K562 (cell line): ENCODE data around the gene CMPK1. TPM values are rescaled to one million over a fixed set of nuclear protein-coding genes. Genes with fewer than 3 reads are reported as not detected.

ENCODE experiments used
- C11orf30 ChIP-seq: fragments of 450-650 bp; IDR thresholded peaks from 2 replicates; pipeline ENCODE4 v1.6.1; 2016; ENCODE audit warnings: low read depth, mild to moderate bottlenecking
- CBX2 ChIP-seq: fragments of 200-600 bp; sonication (generic); IDR thresholded peaks from one replicate; pipeline ENCODE4 v1.6.1; 2012; ENCODE audit warnings: mild to moderate bottlenecking, low read length, inconsistent platforms; ENCODE audit not compliant: insufficient read depth, poor library complexity, severe bottlenecking
- ESRRB ChIP-seq: fragments of 250-450 bp; sonication (Bioruptor Pico); IDR thresholded peaks from 2 replicates; pipeline ENCODE4 v1.5.0; 2020; ENCODE audit warnings: mild to moderate bottlenecking, moderate library complexity, borderline replicate concordance
- GATA2 ChIP-seq: sonication (generic); formaldehyde crosslinking; IDR thresholded peaks from 2 replicates; pipeline ENCODE4 v1.4.0; 2020; ENCODE audit warnings: mild to moderate bottlenecking, missing genetic modification reagents
- MEF2D ChIP-seq: conservative IDR thresholded peaks from 2 replicates; pipeline ENCODE4 v1.6.1; 2016; ENCODE audit warnings: low read depth, missing genetic modification characterization, missing compliant biosample characterization
- MTA2 ChIP-seq: fragments of 450-650 bp; IDR thresholded peaks from 2 replicates; pipeline ENCODE4 v1.6.1; 2016; ENCODE audit warnings: low read depth
- NR1H2 ChIP-seq: sonication (generic); formaldehyde crosslinking; IDR thresholded peaks from 2 replicates; pipeline ENCODE4 v1.4.0; 2020; ENCODE audit warnings: mild to moderate bottlenecking, missing genetic modification reagents
- PHB ChIP-seq: fragments of 250-450 bp; sonication (Bioruptor Pico); IDR thresholded peaks from 2 replicates; pipeline ENCODE4 v1.5.0; 2021
- POLR2A ChIP-seq: fragments of 450-650 bp; conservative IDR thresholded peaks from 2 replicates; pipeline ENCODE4 v1.6.1; 2016
- POLR2G ChIP-seq: fragments of 200-400 bp; formaldehyde crosslinking; IDR thresholded peaks from 2 replicates; pipeline ENCODE4 v1.6.1; 2017; ENCODE audit warnings: low read depth, mild to moderate bottlenecking, antibody characterized with exemption, low read length, moderate library complexity
- PURB ChIP-seq: sonication (generic); formaldehyde crosslinking; IDR thresholded peaks from 2 replicates; pipeline ENCODE4 v1.9.0; 2021; ENCODE audit warnings: low read depth, mild to moderate bottlenecking, missing genetic modification reagents
- RERE ChIP-seq: sonication (generic); formaldehyde crosslinking; IDR thresholded peaks from 2 replicates; pipeline ENCODE4 v1.8.0; 2023; ENCODE audit warnings: missing genetic modification reagents, mild to moderate bottlenecking, borderline replicate concordance
- SMC3 ChIP-seq: conservative IDR thresholded peaks from 2 replicates; pipeline ENCODE4 v1.6.1; 2011; ENCODE audit warnings: low read depth, low read length, improper control_type of control experiment; ENCODE audit not compliant: insufficient read depth
- SREBF1 ChIP-seq: fragments of 150-350 bp; IDR thresholded peaks from 2 replicates; pipeline ENCODE4 v1.6.1; 2014; ENCODE audit warnings: antibody characterized with exemption, low read depth, low read length, borderline replicate concordance
- TARDBP ChIP-seq: fragments of 450-650 bp; IDR thresholded peaks from 2 replicates; pipeline ENCODE4 v1.6.1; 2016
- ZKSCAN8 ChIP-seq: fragments of 200-800 bp; sonication (Bioruptor generic); IDR thresholded peaks from 2 replicates; pipeline ENCODE4 v1.6.1; 2016; ENCODE audit warnings: missing genetic modification characterization, missing compliant biosample characterization
- ZNF146 ChIP-seq: IDR thresholded peaks from one replicate; pipeline ENCODE4 v1.6.1; 2018; ENCODE audit warnings: missing compliant biosample characterization; ENCODE audit not compliant: unreplicated experiment
- ZNF197 ChIP-seq: fragments of 200-800 bp; sonication (Bioruptor generic); IDR thresholded peaks from 2 replicates; pipeline ENCODE4 v1.6.1; 2016; ENCODE audit warnings: low read depth, missing genetic modification characterization, missing compliant biosample characterization
- ZNF217 ChIP-seq: sonication (generic); formaldehyde crosslinking; IDR thresholded peaks from 2 replicates; pipeline ENCODE4 v1.8.0; 2022; ENCODE audit warnings: mild to moderate bottlenecking, missing genetic modification reagents
- ZNF766 ChIP-seq: fragments of 200-800 bp; sonication (Bioruptor generic); conservative IDR thresholded peaks from 2 replicates; pipeline ENCODE4 v1.6.1; 2016; ENCODE audit warnings: missing genetic modification characterization, missing compliant biosample characterization
- ZZZ3 ChIP-seq: fragments of 450-650 bp; IDR thresholded peaks from 2 replicates; pipeline ENCODE4 v1.6.1; 2016; ENCODE audit warnings: antibody characterized with exemption, mild to moderate bottlenecking, moderate library complexity
- polyA plus RNA-seq, 8 experiments: library from polyadenylated mRNA; depleted of rRNA in 4 of 8; stranded (reverse) in 5 of 8; unstranded in 3 of 8; fragments of >200 nt; fragmentation: Nextera tagmentation in 2 of 8; fragmentation: Illumina TruSeq in 1 of 8; extraction: Ambion mirVana in 2 of 8; extraction: Trizol in 1 of 8; gene quantifications; 2 replicates each; pipeline versions ENCODE4 v1.2.1 to v1.2.3, GENCODE V29; 2011 to 2014; ENCODE audit warnings: inconsistent platforms in 1 of 8, missing spikeins in 1 of 8
- total RNA-seq, 7 experiments: library from RNA; depleted of rRNA in 6 of 7; stranded (reverse); fragments of >200 nt in 6 of 7; fragmentation: Illumina TruSeq in 2 of 7; extraction: Trizol in 2 of 7; gene quantifications; 2 replicates each; pipeline versions ENCODE4 v1.2.1 to v1.2.3, GENCODE V29; 2011 to 2021; ENCODE audit warnings: low replicate concordance in 1 of 7
- TF ChIP-seq, protein P1 (sequence below): fragments of 250-450 bp; sonication (Bioruptor Pico); IDR thresholded peaks from 2 replicates; pipeline ENCODE4 v1.5.0; 2021
- TF ChIP-seq, protein P2 (sequence below): IDR thresholded peaks from 2 replicates; pipeline ENCODE4 v1.6.1; 2014; ENCODE audit warnings: antibody characterized with exemption

CMPK1 gene
- total and polyA plus RNA-seq, 9 of the 15 experiments (the other 6 are each of a cell fraction or from before 2014, with no cell fraction given) = 54.5 to 197 (median 116) TPM

- TF ChIP-seq ZKSCAN8 (CRISPR knock-in tag) (no peak), PURB (CRISPR knock-in tag) (no peak), GATA2 (CRISPR knock-in tag) (no peak), ZNF217 (CRISPR knock-in tag) (no peak), C11orf30 (peak; percentile 97), ESRRB (CRISPR knock-in tag) (no peak), SMC3 (no peak), ZNF197 (CRISPR knock-in tag) (no peak), MTA2 (no peak), NR1H2 (no peak), ZNF766 (CRISPR knock-in tag) (no peak), TARDBP (no peak; the same call in 1 of the 2 replicates), POLR2A (peak; percentile 97), MEF2D (no peak), RERE (no peak), ZNF146 (no peak), PHB (CRISPR knock-in tag) (no peak), POLR2G (peak; percentile 100), CBX2 (no peak), ZZZ3 (no peak), SREBF1 (no peak)
- TF ChIP-seq, protein P1, sequence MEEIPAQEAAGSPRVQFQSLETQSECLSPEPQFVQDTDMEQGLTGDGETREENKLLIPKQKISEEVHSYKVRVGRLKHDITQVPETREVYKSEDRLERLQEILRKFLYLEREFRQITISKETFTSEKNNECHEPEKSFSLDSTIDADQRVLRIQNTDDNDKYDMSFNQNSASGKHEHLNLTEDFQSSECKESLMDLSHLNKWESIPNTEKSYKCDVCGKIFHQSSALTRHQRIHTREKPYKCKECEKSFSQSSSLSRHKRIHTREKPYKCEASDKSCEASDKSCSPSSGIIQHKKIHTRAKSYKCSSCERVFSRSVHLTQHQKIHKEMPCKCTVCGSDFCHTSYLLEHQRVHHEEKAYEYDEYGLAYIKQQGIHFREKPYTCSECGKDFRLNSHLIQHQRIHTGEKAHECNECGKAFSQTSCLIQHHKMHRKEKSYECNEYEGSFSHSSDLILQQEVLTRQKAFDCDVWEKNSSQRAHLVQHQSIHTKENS (CRISPR knock-in tag) = no peak
- TF ChIP-seq, protein P2, sequence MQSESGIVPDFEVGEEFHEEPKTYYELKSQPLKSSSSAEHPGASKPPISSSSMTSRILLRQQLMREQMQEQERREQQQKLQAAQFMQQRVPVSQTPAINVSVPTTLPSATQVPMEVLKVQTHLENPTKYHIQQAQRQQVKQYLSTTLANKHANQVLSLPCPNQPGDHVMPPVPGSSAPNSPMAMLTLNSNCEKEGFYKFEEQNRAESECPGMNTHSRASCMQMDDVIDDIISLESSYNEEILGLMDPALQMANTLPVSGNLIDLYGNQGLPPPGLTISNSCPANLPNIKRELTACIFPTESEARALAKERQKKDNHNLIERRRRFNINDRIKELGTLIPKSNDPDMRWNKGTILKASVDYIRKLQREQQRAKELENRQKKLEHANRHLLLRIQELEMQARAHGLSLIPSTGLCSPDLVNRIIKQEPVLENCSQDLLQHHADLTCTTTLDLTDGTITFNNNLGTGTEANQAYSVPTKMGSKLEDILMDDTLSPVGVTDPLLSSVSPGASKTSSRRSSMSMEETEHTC = no peak
These were observed 19.5 kb upstream of the CMPK1 start, which contains the start of gene STIL (continued) for GRCh38 chr1:47313915-47314664.
